ENCODE data around the gene NT5C1B. TPM values are rescaled to one million over a fixed set of nuclear protein-coding genes. Genes with fewer than 3 reads are reported as not detected.
A peak's percentile ranks its signal among the peaks of the same experiment; 100 is the strongest.

NT5C1B gene
- total and polyA plus RNA-seq, 4 donors = 0.02 to 0.63 TPM; not detected in 2

DNA sequence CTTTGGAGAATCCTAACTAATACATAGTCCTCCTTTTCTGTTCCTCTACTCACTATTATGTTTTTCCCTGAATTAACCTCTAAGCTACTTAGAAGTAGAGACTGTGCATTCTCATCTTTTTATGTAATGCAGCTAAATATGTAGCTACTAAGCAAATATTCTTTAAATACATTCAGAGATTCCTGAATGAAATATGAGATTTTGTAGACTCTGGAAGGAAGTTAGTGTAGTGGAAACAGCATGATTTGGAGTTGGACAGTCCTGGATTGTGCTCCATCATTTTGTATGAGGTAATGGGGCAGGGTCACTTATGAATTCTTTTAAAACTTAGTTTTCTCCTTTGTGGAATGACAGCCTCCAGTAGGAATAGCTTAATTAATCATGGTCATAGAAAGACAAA lies 24.7 kb upstream of the NT5C1B start (continued):
- TF ChIP-seq, protein P1, sequence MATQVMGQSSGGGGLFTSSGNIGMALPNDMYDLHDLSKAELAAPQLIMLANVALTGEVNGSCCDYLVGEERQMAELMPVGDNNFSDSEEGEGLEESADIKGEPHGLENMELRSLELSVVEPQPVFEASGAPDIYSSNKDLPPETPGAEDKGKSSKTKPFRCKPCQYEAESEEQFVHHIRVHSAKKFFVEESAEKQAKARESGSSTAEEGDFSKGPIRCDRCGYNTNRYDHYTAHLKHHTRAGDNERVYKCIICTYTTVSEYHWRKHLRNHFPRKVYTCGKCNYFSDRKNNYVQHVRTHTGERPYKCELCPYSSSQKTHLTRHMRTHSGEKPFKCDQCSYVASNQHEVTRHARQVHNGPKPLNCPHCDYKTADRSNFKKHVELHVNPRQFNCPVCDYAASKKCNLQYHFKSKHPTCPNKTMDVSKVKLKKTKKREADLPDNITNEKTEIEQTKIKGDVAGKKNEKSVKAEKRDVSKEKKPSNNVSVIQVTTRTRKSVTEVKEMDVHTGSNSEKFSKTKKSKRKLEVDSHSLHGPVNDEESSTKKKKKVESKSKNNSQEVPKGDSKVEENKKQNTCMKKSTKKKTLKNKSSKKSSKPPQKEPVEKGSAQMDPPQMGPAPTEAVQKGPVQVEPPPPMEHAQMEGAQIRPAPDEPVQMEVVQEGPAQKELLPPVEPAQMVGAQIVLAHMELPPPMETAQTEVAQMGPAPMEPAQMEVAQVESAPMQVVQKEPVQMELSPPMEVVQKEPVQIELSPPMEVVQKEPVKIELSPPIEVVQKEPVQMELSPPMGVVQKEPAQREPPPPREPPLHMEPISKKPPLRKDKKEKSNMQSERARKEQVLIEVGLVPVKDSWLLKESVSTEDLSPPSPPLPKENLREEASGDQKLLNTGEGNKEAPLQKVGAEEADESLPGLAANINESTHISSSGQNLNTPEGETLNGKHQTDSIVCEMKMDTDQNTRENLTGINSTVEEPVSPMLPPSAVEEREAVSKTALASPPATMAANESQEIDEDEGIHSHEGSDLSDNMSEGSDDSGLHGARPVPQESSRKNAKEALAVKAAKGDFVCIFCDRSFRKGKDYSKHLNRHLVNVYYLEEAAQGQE (IDR thresholded peaks at IDR 0.05) = no peak
- no peak for TF ChIP-seq NR2F2 (IDR thresholded peaks at IDR 0.05)
- TF ChIP-seq HNF4G (IDR thresholded peaks at IDR 0.05) = no peak

DNA sequence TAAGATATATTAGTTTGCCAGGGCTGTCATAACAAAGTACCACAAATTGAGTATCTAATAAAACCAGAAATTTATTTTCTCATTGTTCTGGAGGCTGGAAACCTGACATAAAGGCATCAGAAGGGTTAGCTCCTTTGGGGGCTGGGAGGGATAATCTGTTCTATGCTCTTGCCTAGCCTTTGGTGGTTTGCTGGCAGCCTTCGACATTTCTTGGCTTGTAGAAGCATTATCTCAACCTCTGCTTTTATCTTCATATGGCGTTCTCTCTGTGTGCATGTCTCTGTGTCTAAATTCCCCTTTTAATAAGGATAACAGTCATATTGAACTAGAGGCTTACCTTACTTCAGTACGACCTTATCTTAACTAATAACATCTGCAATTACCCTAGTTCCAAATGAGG lies 22.8 kb upstream of the NT5C1B start:
- H3K4me3 ChIP-seq (ENCODE audit: low read depth in 1 of 3, low read length in 3 of 3) = no peak overlapping the region
- no peak overlapping the region for H3K9ac ChIP-seq (ENCODE audit: low read depth in 1 of 2, low read length in 2 of 2)
- H3K27ac ChIP-seq (ENCODE audit: low read depth in 1 of 2, low read length in 2 of 2) = no peak overlapping the region
- no peak for DNase-seq (ENCODE audit: low spot score)
- 85% methylated on average over 3 of the region's 3 CpGs for WGBS
- TF ChIP-seq HNF4A (conservative IDR thresholded peaks at IDR 0.05) = no peak
- TF ChIP-seq SP1 (IDR thresholded peaks at IDR 0.05) = no peak
- TF ChIP-seq, protein P2, sequence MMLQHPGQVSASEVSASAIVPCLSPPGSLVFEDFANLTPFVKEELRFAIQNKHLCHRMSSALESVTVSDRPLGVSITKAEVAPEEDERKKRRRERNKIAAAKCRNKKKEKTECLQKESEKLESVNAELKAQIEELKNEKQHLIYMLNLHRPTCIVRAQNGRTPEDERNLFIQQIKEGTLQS (IDR thresholded peaks at IDR 0.05) = no peak
- TF ChIP-seq RXRA (IDR thresholded peaks at IDR 0.05) = no peak
- TF ChIP-seq NR2F2 (IDR thresholded peaks at IDR 0.05) = no peak
- TF ChIP-seq, protein P1 (IDR thresholded peaks at IDR 0.05) = no peak
- no peak for TF ChIP-seq FOXA2 (IDR thresholded peaks at IDR 0.05)
- no peak for TF ChIP-seq HNF4G (IDR thresholded peaks at IDR 0.05)
- TF ChIP-seq, protein P3, sequence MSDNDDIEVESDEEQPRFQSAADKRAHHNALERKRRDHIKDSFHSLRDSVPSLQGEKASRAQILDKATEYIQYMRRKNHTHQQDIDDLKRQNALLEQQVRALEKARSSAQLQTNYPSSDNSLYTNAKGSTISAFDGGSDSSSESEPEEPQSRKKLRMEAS (IDR thresholded peaks at IDR 0.05) = no peak
- H3K36me3 ChIP-seq (ENCODE audit: control insufficient read depth in 4 of 4, insufficient read depth in 3 of 4, low read depth in 1 of 4, low read length in 3 of 4) = peaks cover 0 to 2% (median 0%) of the 10 kb centered on the region in 4 donors
- no peaks in the 10 kb centered on the region for H3K9me3 ChIP-seq (ENCODE audit: control insufficient read depth in 4 of 4, low read length in 3 of 4)
- no peaks in the 10 kb centered on the region for H3K27me3 ChIP-seq (ENCODE audit: control insufficient read depth in 4 of 4, insufficient read depth in 4 of 4, low read length in 3 of 4)
- peaks cover 0 to 15% (median 2%) of the 10 kb centered on the region in 4 donors for H3K4me1 ChIP-seq (ENCODE audit: control insufficient read depth in 4 of 4, insufficient read depth in 4 of 4, low read length in 3 of 4)

DNA sequence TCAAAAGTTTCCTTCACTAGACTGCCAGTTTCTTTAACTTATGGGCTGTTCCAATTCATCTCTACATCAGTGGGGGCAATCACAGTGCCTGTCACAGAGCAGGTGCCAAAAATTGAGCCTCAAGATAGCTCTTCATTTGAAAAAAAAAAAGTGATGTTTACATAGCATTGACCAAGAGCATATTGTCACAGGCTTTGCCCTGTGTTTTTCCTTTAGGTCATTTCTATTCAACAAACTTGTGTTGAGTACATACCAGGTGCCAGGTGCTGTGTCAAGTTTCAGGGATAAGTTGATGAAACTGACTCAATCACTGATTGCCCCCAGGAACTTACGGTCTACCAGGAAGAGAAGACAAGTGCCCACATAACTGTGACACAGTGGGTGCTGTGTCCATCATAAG lies 22.2 kb upstream of the NT5C1B start:
- H3K4me1 ChIP-seq (ENCODE audit: control insufficient read depth in 4 of 4, insufficient read depth in 4 of 4, low read length in 3 of 4) = peaks cover 0 to 15% (median 2%) of the 10 kb centered on the region in 4 donors
- H3K9me3 ChIP-seq (ENCODE audit: control insufficient read depth in 4 of 4, low read length in 3 of 4) = no peaks in the 10 kb centered on the region
- no peak overlapping the region for H3K9ac ChIP-seq (ENCODE audit: low read depth in 1 of 2, low read length in 2 of 2)
- no peak for DNase-seq (ENCODE audit: low spot score)
- H3K4me3 ChIP-seq (ENCODE audit: low read depth in 1 of 3, low read length in 3 of 3) = no peak overlapping the region
- H3K27ac ChIP-seq (ENCODE audit: low read depth in 1 of 2, low read length in 2 of 2) = peak overlapping the region in 1 of 2 donors; percentile 32
- no peaks in the 10 kb centered on the region for H3K27me3 ChIP-seq (ENCODE audit: control insufficient read depth in 4 of 4, insufficient read depth in 4 of 4, low read length in 3 of 4)
- WGBS = 52% methylated on average over 1 of the region's 1 CpG
- peaks cover 0 to 2% (median 0%) of the 10 kb centered on the region in 4 donors for H3K36me3 ChIP-seq (ENCODE audit: control insufficient read depth in 4 of 4, insufficient read depth in 3 of 4, low read depth in 1 of 4, low read length in 3 of 4)
- TF ChIP-seq FOXA1 (IDR thresholded peaks at IDR 0.05) (peak; percentile 96), NR2F2 (IDR thresholded peaks at IDR 0.05) (no peak), TAF1 (conservative IDR thresholded peaks at IDR 0.05) (no peak), HNF4A (conservative IDR thresholded peaks at IDR 0.05) (peak; percentile 53 to 67), JUND (IDR thresholded peaks at IDR 0.05) (peak in 1 of 2 donors; percentile 73), GABPA (IDR thresholded peaks at IDR 0.05 in 1 of 2, conservative IDR thresholded peaks at IDR 0.05 in 1 of 2) (no peak), RXRA (IDR thresholded peaks at IDR 0.05) (peak; percentile 59 to 66), HNF4G (IDR thresholded peaks at IDR 0.05) (no peak), EGR1 (IDR thresholded peaks at IDR 0.05; ENCODE audit: low read depth in 2 of 2) (peak in 1 of 2 donors; percentile 58)
- TF ChIP-seq, protein P1 (IDR thresholded peaks at IDR 0.05) = no peak
- TF ChIP-seq, protein P3 (IDR thresholded peaks at IDR 0.05) = peak; percentile 52
- TF ChIP-seq, protein P4, sequence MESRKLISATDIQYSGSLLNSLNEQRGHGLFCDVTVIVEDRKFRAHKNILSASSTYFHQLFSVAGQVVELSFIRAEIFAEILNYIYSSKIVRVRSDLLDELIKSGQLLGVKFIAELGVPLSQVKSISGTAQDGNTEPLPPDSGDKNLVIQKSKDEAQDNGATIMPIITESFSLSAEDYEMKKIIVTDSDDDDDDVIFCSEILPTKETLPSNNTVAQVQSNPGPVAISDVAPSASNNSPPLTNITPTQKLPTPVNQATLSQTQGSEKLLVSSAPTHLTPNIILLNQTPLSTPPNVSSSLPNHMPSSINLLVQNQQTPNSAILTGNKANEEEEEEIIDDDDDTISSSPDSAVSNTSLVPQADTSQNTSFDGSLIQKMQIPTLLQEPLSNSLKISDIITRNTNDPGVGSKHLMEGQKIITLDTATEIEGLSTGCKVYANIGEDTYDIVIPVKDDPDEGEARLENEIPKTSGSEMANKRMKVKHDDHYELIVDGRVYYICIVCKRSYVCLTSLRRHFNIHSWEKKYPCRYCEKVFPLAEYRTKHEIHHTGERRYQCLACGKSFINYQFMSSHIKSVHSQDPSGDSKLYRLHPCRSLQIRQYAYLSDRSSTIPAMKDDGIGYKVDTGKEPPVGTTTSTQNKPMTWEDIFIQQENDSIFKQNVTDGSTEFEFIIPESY (IDR thresholded peaks at IDR 0.05) = peak; percentile 36
- TF ChIP-seq, protein P2 (IDR thresholded peaks at IDR 0.05) = peak; percentile 45
